DOHH2 (cell line): ENCODE data around the gene KCNQ1.

Experiments
- H3F3A ChIP-seq: fragments of 200-600 bp; sonication (generic), shearing (Covaris generic); 2 replicates; pipeline ENCODE4 v1.6.0; 2016; ENCODE audit warnings: antibody characterized with exemption, mild to moderate bottlenecking; ENCODE audit not compliant: control insufficient read depth, insufficient read depth
- H3K27ac ChIP-seq: fragments of 200-600 bp; sonication (generic); 2 replicates; pipeline ENCODE4 v1.5.1; 2014; ENCODE audit warnings: low read depth, mild to moderate bottlenecking, low read length, moderate library complexity
- H3K27me3 ChIP-seq: fragments of 200-600 bp; sonication (generic); 2 replicates; pipeline ENCODE4 v1.6.1; 2014; ENCODE audit warnings: mild to moderate bottlenecking, low read length, mixed read lengths; ENCODE audit not compliant: control insufficient read depth
- H3K36me3 ChIP-seq: fragments of 200-600 bp; sonication (generic); 2 replicates; pipeline ENCODE4 v1.6.1; 2014; ENCODE audit warnings: mild to moderate bottlenecking, low read length, moderate library complexity, mixed read lengths; ENCODE audit not compliant: control insufficient read depth
- H3K4me1 ChIP-seq: fragments of 200-600 bp; sonication (generic); 2 replicates; pipeline ENCODE4 v1.6.1; 2014; ENCODE audit warnings: mild to moderate bottlenecking, low read length, mixed read lengths; ENCODE audit not compliant: control insufficient read depth
- H3K4me2 ChIP-seq: fragments of 200-600 bp; sonication (generic); 2 replicates; pipeline ENCODE4 v1.6.0; 2014; ENCODE audit warnings: mild to moderate bottlenecking, low read length, moderate library complexity
- H3K4me3 ChIP-seq: fragments of 200-600 bp; sonication (generic); 2 replicates; pipeline ENCODE4 v1.5.1; 2014; ENCODE audit warnings: mild to moderate bottlenecking, low read length, mixed read lengths
- H3K79me2 ChIP-seq: fragments of 200-600 bp; sonication (generic); 2 replicates; pipeline ENCODE4 v1.6.1; 2014; ENCODE audit warnings: mild to moderate bottlenecking, low read length, mixed read lengths; ENCODE audit not compliant: control insufficient read depth
- H3K9me2 ChIP-seq: fragments of 200-600 bp; sonication (generic); replicated peaks from 2 replicates; pipeline ENCODE4 v1.6.1; 2014; ENCODE audit warnings: mild to moderate bottlenecking, low read length, mixed read lengths; ENCODE audit not compliant: control insufficient read depth
- H3K9me3 ChIP-seq: fragments of 200-600 bp; sonication (generic); 2 replicates; pipeline ENCODE4 v1.6.1; 2014; ENCODE audit warnings: antibody characterized with exemption, low read length, mixed read lengths; ENCODE audit not compliant: control insufficient read depth, insufficient read depth
- H4K20me1 ChIP-seq: fragments of 200-600 bp; sonication (generic); 2 replicates; pipeline ENCODE4 v1.6.0; 2014; ENCODE audit warnings: low read depth, mild to moderate bottlenecking, antibody characterized with exemption, low read length, moderate library complexity; ENCODE audit not compliant: control insufficient read depth, insufficient read depth
- CTCF ChIP-seq: fragments of 200-600 bp; sonication (generic); IDR thresholded peaks from one replicate; pipeline ENCODE4 v1.5.1; 2014; ENCODE audit warnings: antibody characterized with exemption, mild to moderate bottlenecking, low read depth, low read length; ENCODE audit not compliant: poor library complexity, severe bottlenecking
- EZH2phosphoT487 ChIP-seq: fragments of 200-600 bp; sonication (generic); IDR thresholded peaks from 2 replicates; pipeline ENCODE4 v1.6.1; 2017; ENCODE audit warnings: borderline replicate concordance, mild to moderate bottlenecking, antibody characterized with exemption, low read length, moderate library complexity, mixed read lengths

KCNQ1 gene

GRCh38 chr11:2737866-2738265 lies 293.1 kb downstream of the KCNQ1 start:
- TF ChIP-seq CTCF = no peak
- no peak for TF ChIP-seq EZH2phosphoT487
- H3K9me2 ChIP-seq = no peaks in the 10 kb centered on the region
- no peaks in the 10 kb centered on the region for H3K79me2 ChIP-seq
- no peaks in the 10 kb centered on the region for H3K36me3 ChIP-seq
- no peak overlapping the region for H3K4me2 ChIP-seq
- H4K20me1 ChIP-seq = no peaks in the 10 kb centered on the region
- H3K4me1 ChIP-seq = no peaks in the 10 kb centered on the region
- H3K9me3 ChIP-seq = no peaks in the 10 kb centered on the region
- H3K27ac ChIP-seq = no peak overlapping the region
- H3K4me3 ChIP-seq = no peak overlapping the region
- no peaks in the 10 kb centered on the region for H3F3A ChIP-seq
- H3K27me3 ChIP-seq = no peaks in the 10 kb centered on the region

- H3K27ac ChIP-seq = no peak overlapping the region
- TF ChIP-seq CTCF (no peak), EZH2phosphoT487 (no peak)
These were observed 294.0 kb downstream of the KCNQ1 start for GRCh38 chr11:2738551-2739431.

GRCh38 chr11:2739531-2740274 lies 294.9 kb downstream of the KCNQ1 start:
- Histone ChIP-seq H4K20me1 (no peaks in the 10 kb centered on the region), H3K9me3 (no peaks in the 10 kb centered on the region), H3K4me2 (no peak overlapping the region), H3K4me1 (no peaks in the 10 kb centered on the region), H3K27ac (no peak overlapping the region), H3K79me2 (no peaks in the 10 kb centered on the region), H3K27me3 (no peaks in the 10 kb centered on the region), H3K36me3 (no peaks in the 10 kb centered on the region), H3K4me3 (no peak overlapping the region), H3K9me2 (no peaks in the 10 kb centered on the region), H3F3A (no peaks in the 10 kb centered on the region)
- TF ChIP-seq CTCF = no peak

More at GRCh38 chr11:2738551-2739431, 294.0 kb downstream of the KCNQ1 start:
- Histone ChIP-seq H3F3A (no peaks in the 10 kb centered on the region), H3K9me3 (no peaks in the 10 kb centered on the region), H4K20me1 (no peaks in the 10 kb centered on the region), H3K36me3 (no peaks in the 10 kb centered on the region), H3K79me2 (no peaks in the 10 kb centered on the region), H3K4me3 (no peak overlapping the region), H3K4me1 (no peaks in the 10 kb centered on the region), H3K9me2 (no peaks in the 10 kb centered on the region), H3K27me3 (no peaks in the 10 kb centered on the region), H3K4me2 (no peak overlapping the region)
